Renal pelvis (tissue), 4 donors: ENCODE results near the gene PSMG4. TPM values are rescaled to one million over a fixed set of nuclear protein-coding genes. Genes with fewer than 3 reads are reported as not detected.
"Not testable (repeated sequence)": the region's sequence is repeated elsewhere in the genome, so short reads cannot be mapped to it uniquely, and the experiment has no call there.

Source experiments
- DNase-seq: peaks from one replicate; pipeline ENCODE4 v3.0.0-alpha.2; 2013
- polyA plus RNA-seq, 3 donors: library from polyadenylated mRNA; unstranded; fragments of 120-200 nt; gene quantifications; one replicate each; pipeline ENCODE4 v1.2.1, GENCODE V29; 2013; ENCODE audit not compliant: insufficient read length in 3 of 3

PSMG4 gene
- polyA plus RNA-seq, 3 donors, result 20.2 to 26.1 (median 24.7) TPM

DNA sequence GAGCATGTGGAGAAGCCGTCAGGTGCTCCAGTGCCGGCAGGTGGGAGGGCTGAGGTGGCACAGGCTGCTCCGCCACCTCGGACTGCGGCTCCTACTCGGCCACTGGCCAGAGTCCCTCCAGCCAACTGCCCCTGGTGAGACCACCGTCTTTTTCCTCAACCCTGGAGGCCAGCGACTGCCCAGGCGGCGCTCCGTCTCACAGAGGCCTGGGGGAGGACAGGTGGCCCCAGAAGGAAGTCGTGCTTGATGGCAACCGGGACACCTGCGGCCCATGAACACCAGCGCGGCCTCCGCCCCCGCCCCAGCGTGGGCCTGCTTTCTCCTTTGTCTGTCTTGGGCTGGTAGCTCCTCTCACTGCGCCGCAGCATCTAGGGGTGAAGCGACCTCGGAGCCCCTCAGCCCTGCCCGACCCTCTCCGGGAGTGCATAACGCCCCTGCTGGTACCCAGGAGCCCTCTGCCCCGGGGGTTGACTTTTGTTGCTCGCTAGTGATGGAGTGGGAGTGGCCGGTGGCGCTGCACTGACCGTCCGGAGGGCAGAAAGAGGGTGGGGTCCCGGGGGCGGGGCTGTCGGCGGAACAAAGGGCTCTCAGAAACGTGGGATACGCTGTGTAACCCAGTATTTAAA, 30.6 kb upstream of the PSMG4 start:
- peak; percentile 59 for DNase-seq

DNA sequence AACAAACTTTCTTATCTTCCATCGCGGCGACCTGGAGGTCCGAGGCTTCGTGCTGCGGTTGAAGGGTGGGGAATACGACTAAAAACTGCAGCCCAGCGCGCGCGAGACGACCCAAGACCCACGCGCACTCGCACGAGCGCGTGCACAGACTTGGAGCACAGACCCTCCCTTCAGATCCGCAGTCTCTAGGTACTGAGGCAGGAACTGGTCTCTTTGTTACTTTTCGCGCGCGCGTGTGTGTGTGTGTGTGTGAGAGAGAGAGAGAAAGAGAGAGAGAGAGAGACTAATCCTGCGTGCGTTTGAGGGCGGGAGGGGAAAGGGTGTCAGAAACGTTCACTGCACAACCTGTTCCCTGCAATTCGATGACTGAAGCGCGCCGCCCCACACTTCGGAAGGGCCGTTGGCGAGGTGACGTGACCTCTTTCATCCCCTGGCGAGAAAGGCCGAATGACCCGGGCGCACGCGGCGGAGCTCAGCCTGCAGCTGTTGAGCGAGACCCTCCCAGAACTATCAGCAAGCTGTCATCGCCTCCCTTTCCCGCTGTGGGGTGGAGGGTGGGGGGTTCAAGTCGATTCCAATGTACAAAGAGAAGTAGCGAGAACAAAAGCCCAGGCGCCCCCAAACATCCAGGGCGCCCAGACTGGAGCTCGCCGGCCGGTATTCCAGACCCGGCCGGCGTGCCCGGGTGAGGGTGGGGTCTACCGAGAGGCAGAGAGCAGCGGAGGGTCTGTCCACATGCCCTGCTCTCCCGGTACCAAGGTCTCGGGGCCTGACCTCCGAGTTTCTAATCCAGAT, 29.8 kb upstream of the PSMG4 start:
- DNase-seq, result no peak

GRCh38 chr6:3229566-3230178, 29.1 kb upstream of the PSMG4 start:
- no peak for DNase-seq

- DNase-seq, result no peak
These were observed 28.4 kb upstream of the PSMG4 start for GRCh38 chr6:3230256-3230882.

- peak; percentile 76 for DNase-seq
These were observed 27.9 kb upstream of the PSMG4 start for GRCh38 chr6:3230900-3231246.

DNA sequence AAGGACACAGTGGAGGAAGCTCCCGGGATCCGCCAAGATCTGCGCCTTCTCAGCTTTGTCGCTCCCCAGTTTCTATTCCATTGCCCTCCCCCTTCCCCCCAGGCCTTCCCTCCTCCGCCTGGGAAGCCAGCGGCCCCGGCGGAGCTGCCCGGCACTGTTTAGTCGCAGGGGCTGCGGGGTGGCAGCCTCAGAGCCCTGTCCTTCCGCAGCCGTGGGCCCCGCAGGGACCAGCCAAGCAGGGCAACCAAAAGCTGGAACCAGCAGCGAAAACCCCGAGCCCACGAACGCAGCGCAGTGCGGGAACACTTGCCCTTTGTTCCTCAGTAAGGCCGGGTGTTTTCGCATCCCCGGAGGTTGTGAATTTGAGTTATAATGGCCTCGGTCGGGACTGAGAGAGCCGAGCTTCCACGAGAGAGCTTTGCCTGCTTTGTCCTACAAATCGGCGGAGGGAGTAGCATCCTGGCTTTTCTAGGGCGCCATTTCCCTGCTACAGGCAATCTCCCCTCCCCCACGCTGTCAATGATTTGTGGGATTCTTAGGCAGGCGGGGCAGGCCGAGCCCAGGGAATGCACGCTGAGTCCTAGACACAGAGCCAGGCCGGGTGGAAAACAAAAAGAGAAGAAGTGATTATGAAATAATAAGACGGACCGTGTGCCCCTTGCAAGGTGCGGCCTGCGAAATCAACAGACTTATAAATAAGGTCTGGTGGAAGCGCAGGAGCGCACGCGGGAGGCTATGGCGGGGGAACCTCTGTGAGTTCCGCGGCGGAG, 27.3 kb upstream of the PSMG4 start:
- DNase-seq, result peak; percentile 94

DNA sequence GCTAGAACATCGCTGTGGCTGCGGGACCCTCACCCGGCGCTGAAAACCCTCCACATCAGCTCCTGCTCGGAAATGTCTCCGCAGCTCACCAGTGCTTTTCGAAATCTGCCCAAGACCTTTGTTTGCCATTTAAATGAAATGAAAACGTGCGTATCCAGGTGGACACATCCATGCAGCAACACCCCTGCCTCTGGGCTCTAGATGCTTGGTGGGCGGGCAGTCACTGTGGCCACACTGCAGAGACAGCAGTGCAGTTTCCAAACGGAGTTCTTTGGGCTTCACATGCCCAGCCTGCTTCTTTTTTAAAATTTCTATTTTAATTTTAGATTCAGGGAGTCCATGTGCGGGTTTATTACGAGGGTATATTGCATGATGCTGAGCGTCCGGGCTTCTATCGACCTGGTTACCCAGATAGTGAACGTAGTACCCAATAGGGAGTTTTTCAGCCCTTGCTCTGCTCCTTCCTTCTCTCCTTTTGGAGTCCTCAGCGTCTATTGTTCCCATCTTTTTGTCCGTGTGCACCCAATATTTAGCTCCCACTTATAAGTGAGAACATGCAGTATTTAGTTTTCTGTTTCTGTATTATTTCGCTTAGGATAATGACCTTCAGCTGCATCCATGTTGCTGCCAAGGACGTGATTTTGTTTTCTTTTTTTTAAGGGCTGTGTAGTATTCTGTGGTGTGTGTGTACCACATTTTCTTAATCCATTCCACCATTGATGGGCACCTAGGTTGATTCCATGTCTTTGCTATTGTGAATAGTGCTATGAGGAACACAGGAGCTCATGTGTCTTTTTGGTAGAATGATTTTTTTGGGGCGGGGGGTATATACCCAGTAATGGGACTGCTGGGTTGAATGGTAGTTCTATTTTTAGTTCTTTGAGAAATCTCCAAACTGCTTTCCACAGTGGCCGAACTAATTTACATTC, 26.5 kb upstream of the PSMG4 start:
- DNase-seq, result no peak

DNA sequence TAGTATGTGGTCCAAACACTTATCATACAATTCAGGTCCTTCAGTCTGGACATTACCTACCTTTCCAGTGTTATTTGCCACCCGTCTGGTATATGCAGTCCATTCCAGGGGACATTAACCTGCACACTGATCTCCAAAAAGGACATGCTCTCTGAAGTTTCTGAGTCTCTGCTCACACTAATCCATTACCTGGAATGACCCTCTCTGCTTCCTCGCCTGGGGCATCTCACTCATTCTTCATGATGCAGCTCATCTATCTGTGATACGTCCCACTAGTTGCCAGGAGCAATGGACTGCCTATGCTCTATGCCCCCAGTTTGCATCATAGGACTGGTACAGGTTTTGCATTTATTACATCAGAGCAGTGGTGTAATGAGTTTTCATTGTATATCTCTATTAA, 25.4 kb upstream of the PSMG4 start:
- DNase-seq, result no peak

DNA sequence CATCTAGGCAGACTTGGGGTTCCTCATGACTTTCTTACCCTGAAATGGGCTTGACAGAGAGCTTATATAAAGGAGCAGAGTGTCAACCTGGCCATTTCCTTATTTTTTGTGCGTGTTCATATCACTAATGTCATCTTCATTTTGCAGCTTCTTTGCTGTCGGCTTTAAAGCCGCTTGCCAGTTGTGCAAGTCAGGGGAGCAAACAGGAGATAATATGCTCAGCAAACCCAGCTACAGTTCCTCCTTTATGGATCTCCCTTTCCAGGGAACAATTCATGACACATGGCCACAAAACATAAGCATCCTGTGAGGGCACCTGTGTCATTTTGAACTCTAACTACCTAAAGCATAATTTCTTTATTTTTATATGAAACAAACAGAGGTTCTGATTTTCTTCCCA, 24.8 kb upstream of the PSMG4 start:
- no peak for DNase-seq

GRCh38 chr6:3235486-3235885, 23.3 kb upstream of the PSMG4 start:
- DNase-seq, result no peak

DNA sequence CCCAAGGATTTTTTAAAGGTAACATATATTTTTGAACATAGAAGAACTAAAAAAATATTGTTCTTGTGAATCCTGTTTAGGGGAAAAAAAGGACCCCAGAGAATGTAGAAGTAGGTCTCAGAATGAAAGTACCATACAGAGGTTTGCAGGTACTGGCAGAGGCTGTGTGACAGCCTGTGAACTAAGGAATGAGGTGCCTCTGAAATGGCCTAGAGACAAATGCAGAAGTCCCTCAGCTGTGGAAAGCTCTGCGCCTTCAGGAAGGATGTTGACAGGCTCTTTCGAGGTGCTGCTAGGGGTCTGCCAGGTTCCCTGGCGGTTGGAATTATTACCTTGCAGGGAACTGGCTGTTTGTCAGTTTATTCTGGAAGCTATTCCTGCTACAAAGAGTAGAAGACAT, 22.7 kb upstream of the PSMG4 start:
- DNase-seq, result no peak

GRCh38 chr6:3237761-3238662, 20.7 kb upstream of the PSMG4 start:
- no peak for DNase-seq

DNA sequence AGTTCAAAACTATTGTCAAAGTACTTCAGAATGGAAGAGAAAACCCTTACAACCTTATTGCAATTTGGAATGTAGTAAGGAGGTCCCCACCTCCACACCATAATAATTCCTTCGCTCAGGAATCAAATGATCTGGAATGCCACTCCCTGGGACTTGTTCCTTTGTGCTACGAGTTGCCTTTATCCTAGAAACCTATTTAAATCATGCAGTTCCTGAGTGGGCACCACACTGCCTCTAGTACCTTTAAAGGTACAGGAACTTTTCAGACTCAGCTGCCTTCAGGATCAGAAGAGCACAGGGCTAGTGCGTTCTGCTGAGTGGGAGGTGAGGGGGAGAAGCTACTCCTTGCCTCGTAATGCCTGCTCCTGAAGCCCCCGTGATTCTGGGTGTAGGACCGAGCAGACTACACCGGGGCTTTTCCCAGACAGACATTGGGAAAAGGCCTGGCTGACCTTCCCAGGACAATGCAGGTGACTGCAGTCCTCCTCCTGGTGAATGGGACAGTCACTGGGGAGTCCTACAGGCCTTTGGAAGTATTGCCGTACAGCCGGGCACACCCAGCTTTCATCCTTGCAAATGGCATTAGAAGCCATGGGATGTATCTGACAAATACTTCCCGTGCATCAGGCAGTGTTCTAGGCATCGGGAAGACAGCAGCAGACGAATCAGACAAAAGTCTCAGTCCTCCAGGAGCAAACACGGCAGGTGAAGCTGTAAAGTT, 19.5 kb upstream of the PSMG4 start:
- DNase-seq, result no peak

DNA sequence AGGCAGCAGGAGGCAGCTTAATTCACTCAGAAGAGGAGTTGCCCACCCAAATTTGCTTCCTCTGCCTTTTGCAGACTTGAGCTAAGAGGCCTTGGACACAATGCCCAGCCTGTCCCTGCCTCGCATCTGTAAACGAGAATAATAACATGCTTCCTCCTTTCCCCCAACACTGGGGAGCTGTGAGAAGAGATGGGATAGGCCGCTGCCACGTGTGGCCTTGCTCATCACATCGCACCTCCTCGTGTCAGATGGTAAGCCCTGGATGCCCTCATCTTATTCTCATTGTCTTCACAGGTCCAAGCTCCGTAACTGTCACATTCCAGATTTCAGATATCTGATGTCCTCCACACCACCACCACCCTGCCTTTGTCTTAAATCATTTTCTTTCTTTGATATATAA, 18.2 kb upstream of the PSMG4 start:
- DNase-seq, result no peak

GRCh38 chr6:3241745-3242144, 17.0 kb upstream of the PSMG4 start:
- not testable (repeated sequence) for DNase-seq

- DNase-seq, result no peak
These were observed 16.0 kb upstream of the PSMG4 start for GRCh38 chr6:3242768-3243167.

GRCh38 chr6:3244003-3244831, 14.5 kb upstream of the PSMG4 start:
- DNase-seq, result no peak

DNA sequence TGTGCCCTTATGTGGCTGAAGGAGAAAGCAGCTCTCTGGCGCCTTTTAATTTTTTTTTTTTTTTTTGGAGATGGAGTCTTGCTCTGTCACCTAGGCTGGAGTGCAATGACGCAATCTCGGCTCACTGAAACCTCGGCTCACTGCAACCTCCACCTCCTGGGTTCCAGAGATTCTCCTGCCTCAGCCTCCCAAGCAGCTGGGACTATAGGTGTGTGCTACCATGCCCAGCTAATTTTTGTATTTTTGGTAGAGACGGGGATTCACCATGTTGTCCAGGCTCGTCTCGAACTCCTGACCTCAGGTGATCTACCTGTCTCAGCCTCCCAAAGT, 13.9 kb upstream of the PSMG4 start:
- DNase-seq, result not testable (repeated sequence)
